ENCODE data around the gene DDX31.

DDX31 gene

GRCh38 chr9:132591751-132592314 is 78.0 kb downstream of the DDX31 start:
- Histone ChIP-seq H3K27me3 (replicated peaks; ENCODE audit: control insufficient read depth, insufficient read depth, low read length) (peaks cover 2% of the 10 kb centered on the region), H3K36me3 (ENCODE audit: control insufficient read depth, insufficient read depth, low read length) (peaks cover 7% of the 10 kb centered on the region), H3K4me3 (replicated peaks; ENCODE audit: low read depth, low read length) (no peak overlapping the region)
- no peak for TF ChIP-seq CTCF (IDR thresholded peaks at IDR 0.05; ENCODE audit: insufficient read depth, low read length, poor library complexity, severe bottlenecking)
- no peak for DNase-seq (ENCODE audit: extremely low read depth, insufficient read length)

- DNase-seq (ENCODE audit: extremely low read depth, insufficient read length): no peak
- Histone ChIP-seq H3K27me3 (replicated peaks; ENCODE audit: control insufficient read depth, insufficient read depth, low read length) (peaks cover 4% of the 10 kb centered on the region), H3K36me3 (ENCODE audit: control insufficient read depth, insufficient read depth, low read length) (peaks cover 7% of the 10 kb centered on the region), H3K4me3 (replicated peaks; ENCODE audit: low read depth, low read length) (no peak overlapping the region)
- TF ChIP-seq CTCF (IDR thresholded peaks at IDR 0.05; ENCODE audit: insufficient read depth, low read length, poor library complexity, severe bottlenecking): no peak
Measured at GRCh38 chr9:132591244-132591643, 78.5 kb downstream of the DDX31 start.

GRCh38 chr9:132590318-132591182 is 79.2 kb downstream of the DDX31 start:
- Histone ChIP-seq H3K36me3 (ENCODE audit: control insufficient read depth, insufficient read depth, low read length) (peaks cover 7% of the 10 kb centered on the region), H3K27me3 (replicated peaks; ENCODE audit: control insufficient read depth, insufficient read depth, low read length) (peaks cover 5% of the 10 kb centered on the region), H3K4me3 (replicated peaks; ENCODE audit: low read depth, low read length) (no peak overlapping the region)
- DNase-seq (ENCODE audit: extremely low read depth, insufficient read length): no peak
- TF ChIP-seq CTCF (IDR thresholded peaks at IDR 0.05; ENCODE audit: insufficient read depth, low read length, poor library complexity, severe bottlenecking): no peak

GRCh38 chr9:132590037-132590317 is 79.8 kb downstream of the DDX31 start:
- Histone ChIP-seq H3K36me3 (ENCODE audit: control insufficient read depth, insufficient read depth, low read length) (peaks cover 7% of the 10 kb centered on the region), H3K4me3 (replicated peaks; ENCODE audit: low read depth, low read length) (no peak overlapping the region), H3K27me3 (replicated peaks; ENCODE audit: control insufficient read depth, insufficient read depth, low read length) (peaks cover 9% of the 10 kb centered on the region)
- TF ChIP-seq CTCF (IDR thresholded peaks at IDR 0.05; ENCODE audit: insufficient read depth, low read length, poor library complexity, severe bottlenecking): no peak
- no peak for DNase-seq (ENCODE audit: extremely low read depth, insufficient read length)

- Histone ChIP-seq H3K36me3 (ENCODE audit: control insufficient read depth, insufficient read depth, low read length) (peaks cover 4% of the 10 kb centered on the region; the same call in 1 of the 2 replicates), H3K4me3 (replicated peaks; ENCODE audit: low read depth, low read length) (no peak overlapping the region), H3K27me3 (replicated peaks; ENCODE audit: control insufficient read depth, insufficient read depth, low read length) (peaks cover 9% of the 10 kb centered on the region)
- TF ChIP-seq CTCF (IDR thresholded peaks at IDR 0.05; ENCODE audit: insufficient read depth, low read length, poor library complexity, severe bottlenecking): no peak
- DNase-seq (ENCODE audit: extremely low read depth, insufficient read length): no peak
Measured at GRCh38 chr9:132589148-132590036, 80.4 kb downstream of the DDX31 start.

Data from GM06990 (cell line).